GM19455 (cell line): ENCODE results near the gene GRK6.
"Not testable (repeated sequence)": the region's sequence is repeated elsewhere in the genome, so short reads cannot be mapped to it uniquely, and the experiment has no call there.

Experiments
- ATAC-seq: cut with Tn5 transposase; IDR thresholded peaks from one replicate; pipeline ENCODE4 v1.9.1; 2021; ENCODE audit not compliant: unreplicated experiment

Gene GRK6

DNA sequence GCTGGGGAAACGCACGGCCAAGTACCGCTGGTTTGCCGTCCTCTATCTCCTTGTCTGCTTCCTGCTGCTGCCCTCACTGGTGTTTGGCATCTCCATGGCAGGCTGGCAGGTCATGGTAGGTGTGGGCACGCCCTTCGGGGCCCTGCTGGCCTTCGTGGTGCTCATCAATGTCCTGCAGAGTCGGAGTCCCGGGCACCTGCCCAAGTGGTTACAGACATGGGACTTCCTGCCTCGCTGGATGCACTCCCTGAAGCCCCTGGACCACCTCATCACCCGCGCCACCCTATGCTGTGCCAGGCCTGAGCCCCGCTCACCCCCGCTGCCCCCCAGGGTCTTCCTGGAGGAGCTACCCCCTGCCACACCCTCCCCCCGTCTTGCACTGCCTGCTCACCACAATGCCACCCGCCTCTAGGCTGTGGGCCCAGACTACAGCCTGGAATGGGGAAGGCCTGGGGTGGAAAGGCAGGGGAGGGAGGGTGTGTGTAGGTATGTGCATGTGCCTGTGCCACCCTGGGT is 28.5 kb upstream of the GRK6 start:
- ATAC-seq: no peak

- no peak for ATAC-seq
Observed at GRCh38 chr5:177399997-177400868, 26.2 kb upstream of the GRK6 start, which contains the start of gene PFN3. Gene PFN3 (minus strand): TSS chr5:177400661. CDS start chr5:177400576, 85 bp downstream.

- ATAC-seq: no peak
Observed at GRCh38 chr5:177402271-177403043, 24.0 kb upstream of the GRK6 start.

DNA sequence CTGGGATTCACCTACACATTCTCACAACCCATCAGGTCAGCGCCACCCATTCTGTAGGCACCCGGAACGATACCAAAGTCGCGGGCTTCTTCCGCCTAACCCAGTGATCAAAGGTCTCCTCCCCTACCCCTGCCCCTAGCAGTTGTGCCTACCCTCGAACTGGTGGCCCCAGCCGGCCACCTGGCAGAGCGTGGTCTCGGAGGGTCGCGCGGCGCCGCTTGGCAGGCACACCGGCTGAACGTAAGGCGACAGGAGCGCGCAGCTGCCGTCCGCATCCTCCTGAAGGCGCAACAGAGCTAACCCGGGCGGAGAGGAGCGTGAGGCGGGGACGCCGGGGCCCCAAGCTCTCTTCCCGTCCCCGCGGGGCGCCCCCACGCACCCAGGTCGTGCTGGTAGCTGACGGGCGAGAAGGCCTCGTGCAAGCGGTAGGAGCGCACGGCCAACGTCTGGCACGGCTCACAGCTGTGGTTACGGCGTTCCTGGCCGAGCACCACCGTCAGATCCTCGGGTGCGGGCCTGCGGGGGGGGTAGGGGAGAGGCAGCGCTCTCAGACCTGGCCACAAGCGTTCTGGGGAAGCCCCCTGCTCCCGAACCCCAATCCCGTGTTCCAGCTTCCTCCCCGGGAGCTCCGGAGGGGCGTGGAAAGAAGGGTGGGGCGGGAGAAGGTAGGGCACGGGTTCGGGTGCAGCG is 23.2 kb upstream of the GRK6 start:
- ATAC-seq: peak; percentile 15

GRCh38 chr5:177403792-177404640 is 22.5 kb upstream of the GRK6 start:
- ATAC-seq: peak; percentile 84

DNA sequence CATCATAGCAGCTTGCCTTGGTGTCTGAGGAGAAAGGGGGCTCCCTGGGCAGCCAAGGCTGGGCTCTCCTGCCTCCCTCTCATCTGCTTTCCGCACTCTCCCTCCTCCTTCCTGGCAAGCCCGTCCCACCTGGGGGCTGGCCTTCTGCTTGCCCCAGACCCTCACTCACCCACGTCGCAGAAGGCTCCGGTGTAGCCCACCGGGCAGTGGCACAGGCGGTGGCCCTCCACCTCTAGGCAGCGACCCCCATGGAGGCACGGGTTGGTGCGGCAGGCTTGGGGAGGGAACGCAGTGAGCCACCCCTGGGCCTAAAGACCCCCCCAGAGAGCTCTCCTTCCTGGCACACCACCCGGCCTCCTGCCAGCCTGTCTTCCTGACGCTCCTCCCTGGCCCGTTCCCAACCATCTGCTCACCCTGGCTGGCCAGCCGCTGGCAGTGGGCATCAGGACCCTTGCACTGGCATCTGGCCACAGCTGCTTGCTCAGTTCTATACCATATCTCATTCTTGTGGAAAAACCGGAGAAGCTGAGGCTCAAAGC is 21.8 kb upstream of the GRK6 start:
- ATAC-seq: no peak

DNA sequence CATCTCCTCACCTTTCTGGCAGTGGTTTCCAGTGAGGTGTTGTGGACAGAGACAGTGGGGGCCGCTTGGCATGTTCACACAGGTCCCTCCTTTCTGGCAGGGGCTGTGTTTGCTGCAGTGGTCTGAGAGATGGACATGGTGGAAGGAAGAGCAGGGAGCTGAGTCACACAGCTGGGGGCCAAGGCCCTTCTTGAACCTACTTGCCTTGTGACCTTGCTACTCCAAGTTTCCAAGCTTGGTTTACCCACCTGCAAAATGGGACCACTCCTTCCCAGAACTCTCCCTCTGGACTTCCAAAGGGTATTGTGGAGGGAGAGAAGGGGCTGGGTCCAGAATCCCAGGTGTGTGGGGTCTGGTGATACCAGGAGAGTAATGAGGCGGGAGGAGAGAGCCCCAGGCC is 21.2 kb upstream of the GRK6 start:
- no peak for ATAC-seq

GRCh38 chr5:177405805-177406204 is 20.7 kb upstream of the GRK6 start:
- ATAC-seq: no peak

DNA sequence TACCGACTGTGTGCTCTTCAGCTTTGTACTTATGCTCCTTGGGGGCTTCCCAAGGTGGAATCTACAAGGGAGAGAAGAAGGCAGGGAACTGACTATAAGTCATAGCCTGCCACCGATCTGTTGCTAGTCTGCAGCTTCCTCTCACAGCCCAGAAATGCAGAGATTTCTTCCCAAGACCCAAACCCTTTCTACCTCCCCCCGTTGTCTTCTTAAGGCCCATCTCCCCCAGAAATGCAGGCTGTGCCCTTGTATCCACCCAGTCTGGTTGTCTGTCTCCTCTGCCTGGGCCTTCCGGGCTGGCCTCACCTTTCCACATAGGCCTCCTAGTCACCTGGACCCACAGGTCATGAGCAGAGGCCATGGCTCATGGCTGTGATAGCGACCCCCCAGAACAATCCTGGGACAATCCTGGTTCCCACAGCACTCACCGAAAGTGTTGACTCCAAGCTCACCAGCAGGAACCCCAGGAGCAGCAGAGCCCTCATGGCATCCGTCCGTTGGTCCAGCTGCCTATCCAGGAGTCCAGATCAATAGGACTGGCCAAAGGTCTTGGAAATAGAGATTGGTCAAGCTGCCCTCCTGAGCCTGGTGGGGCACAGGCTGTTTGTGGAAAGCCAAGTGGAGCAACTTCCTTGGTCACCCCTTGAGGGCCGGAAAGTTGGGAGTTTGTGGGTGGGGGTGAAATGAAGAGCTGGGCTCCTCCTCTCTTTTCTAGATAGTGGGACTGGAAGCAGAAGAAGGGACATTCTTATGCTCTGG is 17.3 kb upstream of the GRK6 start, which contains the start of gene F12:
TSS of gene F12 (minus strand) at position 522 of the 759 bp plus-strand sequence. CDS start at position 485, 37 bp downstream.
- no peak for ATAC-seq

- ATAC-seq: no peak
Observed at GRCh38 chr5:177410575-177410974, 15.9 kb upstream of the GRK6 start.

- no peak for ATAC-seq
Observed at GRCh38 chr5:177412603-177413233, 13.8 kb upstream of the GRK6 start.

DNA sequence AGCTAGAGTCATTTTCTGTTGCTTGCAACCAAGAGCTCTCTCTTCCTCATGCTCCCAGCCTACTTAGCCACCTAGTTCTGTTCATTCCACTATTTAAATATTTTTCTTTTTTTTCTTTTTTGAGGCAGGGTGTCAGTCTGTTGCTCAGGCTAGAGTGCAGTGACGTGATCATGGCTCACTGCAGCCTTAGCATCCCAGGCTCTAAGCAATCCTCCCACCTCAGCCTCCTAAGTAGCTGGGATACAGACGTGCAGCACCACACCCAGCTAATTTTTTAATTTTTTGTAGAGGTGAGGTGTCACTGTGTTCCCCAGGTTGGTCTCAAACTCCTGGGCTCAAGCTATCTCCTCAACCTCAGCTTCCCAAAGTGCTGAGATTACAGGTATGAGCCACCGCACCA is 12.0 kb upstream of the GRK6 start:
- ATAC-seq: no peak

GRCh38 chr5:177417081-177417480 is 9.4 kb upstream of the GRK6 start:
- ATAC-seq: not testable (repeated sequence)

DNA sequence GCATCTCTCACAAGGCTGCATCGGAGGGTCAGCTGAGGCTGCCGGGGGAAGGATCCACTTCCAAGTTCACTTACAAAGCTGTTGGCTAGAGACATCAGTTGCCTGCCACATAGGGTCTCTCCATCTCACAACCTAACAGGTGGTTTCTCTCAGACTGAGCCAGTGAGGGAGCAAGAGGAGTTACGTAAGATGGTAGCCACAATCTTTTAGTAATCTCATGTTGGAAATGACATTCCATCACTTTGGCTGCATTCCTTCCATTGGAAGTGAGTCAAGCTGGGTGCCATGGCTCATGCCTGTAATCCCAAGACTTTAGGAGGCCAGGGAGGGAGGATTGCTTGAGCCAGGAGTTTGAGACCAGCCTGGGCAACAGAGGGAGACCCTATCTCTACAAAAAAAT is 7.4 kb upstream of the GRK6 start:
- ATAC-seq: no peak

DNA sequence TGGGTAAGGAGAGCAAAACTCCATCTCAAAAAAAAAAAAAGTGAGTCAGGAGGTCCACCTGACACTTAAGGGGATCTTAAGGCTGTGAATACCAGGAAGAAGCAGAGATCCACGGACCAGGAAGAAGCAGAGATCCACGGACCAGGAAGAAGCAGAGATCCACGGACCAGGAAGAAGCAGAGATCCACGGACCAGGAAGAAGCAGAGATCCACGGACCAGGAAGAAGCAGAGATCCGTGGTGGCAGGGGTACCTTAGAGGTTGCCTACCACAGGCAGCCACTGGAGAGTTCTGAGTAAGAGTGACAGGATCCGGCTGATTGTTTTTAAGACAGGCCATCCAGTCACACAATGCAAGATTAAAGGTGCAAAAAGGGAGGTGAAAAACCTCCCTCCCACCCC is 6.0 kb upstream of the GRK6 start:
- not testable (repeated sequence) for ATAC-seq

DNA sequence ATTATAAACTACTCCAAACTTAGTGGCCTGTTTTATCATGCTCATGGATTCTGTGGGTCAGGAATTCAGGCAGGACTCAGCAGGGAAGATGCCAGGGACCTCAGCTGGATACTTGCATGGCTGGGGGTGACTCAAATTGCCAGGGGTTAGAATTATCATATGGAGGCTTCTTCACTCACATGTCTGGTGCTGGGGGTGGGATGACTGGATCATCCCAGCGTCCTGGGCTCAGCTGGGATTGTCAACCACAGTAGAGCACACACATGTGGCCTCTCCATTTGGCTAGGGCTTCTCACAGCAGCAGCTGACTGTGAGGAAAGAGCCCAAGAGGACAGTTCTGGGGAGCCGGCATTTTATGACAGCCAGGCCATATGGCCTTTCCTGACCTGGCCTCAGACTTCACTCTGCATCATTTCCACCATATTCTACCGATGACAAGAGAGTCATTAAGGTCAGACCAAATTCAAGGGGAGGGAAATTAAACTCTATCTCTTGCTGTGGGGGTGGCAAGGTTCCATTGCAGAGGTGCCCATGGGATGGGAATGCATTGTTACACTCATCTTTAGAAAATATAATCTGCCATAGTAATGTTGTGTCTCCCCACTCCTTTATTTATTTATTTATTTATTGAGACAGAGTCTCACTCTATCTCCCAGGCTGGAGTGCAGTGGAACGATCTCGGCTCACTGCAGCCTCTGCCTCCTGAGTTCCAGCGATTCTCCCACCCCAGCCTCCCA is 5.2 kb upstream of the GRK6 start:
- ATAC-seq: no peak

- ATAC-seq: no peak
Observed at GRCh38 chr5:177423671-177424070, 2.8 kb upstream of the GRK6 start.

- no peak for ATAC-seq
Observed at GRCh38 chr5:177425196-177425800, 1.2 kb upstream of the GRK6 start.
